ENCODE measurements around the gene SVIL. TPM values are rescaled to one million over a fixed set of nuclear protein-coding genes. Genes with fewer than 3 reads are reported as not detected.

The SVIL gene
- polyA plus RNA-seq, 6 donors from 2014 or later: 0.35 to 3.9 (median 1.6) TPM; not detected in 3

- no peak for DNase-seq
- Mint-ChIP-seq H3K4me3 (no peak overlapping the region), H3K9me3 (peaks cover 0 to 8% (median 0%) of the 10 kb centered on the region in 7 donors), H3K27ac (no peak overlapping the region), H3K4me1 (no peaks in the 10 kb centered on the region), H3K36me3 (no peaks in the 10 kb centered on the region), H3K27me3 (no peaks in the 10 kb centered on the region)
- no peak for ATAC-seq (ENCODE audit: low read depth in 2 of 2)
These were observed 31.4 kb upstream of the SVIL start for GRCh38 chr10:29666201-29666600.

GRCh38 chr10:29663718-29664117 is 28.9 kb upstream of the SVIL start:
- no peaks in the 10 kb centered on the region for H3K36me3 Mint-ChIP-seq
- no peaks in the 10 kb centered on the region for H3K27me3 Mint-ChIP-seq
- no peak overlapping the region for H3K27ac Mint-ChIP-seq
- H3K4me3 Mint-ChIP-seq: no peak overlapping the region
- H3K4me1 Mint-ChIP-seq: peaks cover 5 to 8% (median 7%) of the 10 kb centered on the region in 3 donors
- DNase-seq (no peak), ATAC-seq (ENCODE audit: low read depth in 2 of 2) (no peak)
- peaks cover 0 to under 1% (median 0%) of the 10 kb centered on the region in 7 donors for H3K9me3 Mint-ChIP-seq

- Mint-ChIP-seq H3K9me3 (peaks cover 2 to 25% (median 10%) of the 10 kb centered on the region in 7 donors), H3K4me3 (peak overlapping the region in 2 of 8 donors; percentile 24 to 25), H3K36me3 (no peaks in the 10 kb centered on the region), H3K27ac (peak overlapping the region in 2 of 6 donors; percentile 66 to 67), H3K27me3 (no peaks in the 10 kb centered on the region), H3K4me1 (peaks cover 5 to 13% (median 7%) of the 10 kb centered on the region in 3 donors)
- ATAC-seq (ENCODE audit: low read depth in 2 of 2) (peak; percentile 16 to 79), DNase-seq (no peak)
These were observed 24.5 kb upstream of the SVIL start for GRCh38 chr10:29658984-29659965.

- ATAC-seq (ENCODE audit: low read depth in 2 of 2) (no peak), DNase-seq (no peak)
- H3K4me3 Mint-ChIP-seq: no peak overlapping the region
- no peak overlapping the region for H3K27ac Mint-ChIP-seq
- peaks cover 2 to 26% (median 10%) of the 10 kb centered on the region in 7 donors for H3K9me3 Mint-ChIP-seq
- peaks cover 5 to 13% (median 7%) of the 10 kb centered on the region in 3 donors for H3K4me1 Mint-ChIP-seq
- H3K36me3 Mint-ChIP-seq: no peaks in the 10 kb centered on the region
- no peaks in the 10 kb centered on the region for H3K27me3 Mint-ChIP-seq
These were observed 23.0 kb upstream of the SVIL start for GRCh38 chr10:29657719-29658274.

- Mint-ChIP-seq H3K27ac (no peak overlapping the region), H3K36me3 (no peaks in the 10 kb centered on the region), H3K4me1 (peaks cover 5 to 13% (median 7%) of the 10 kb centered on the region in 3 donors), H3K27me3 (no peaks in the 10 kb centered on the region), H3K4me3 (no peak overlapping the region), H3K9me3 (peaks cover 2 to 26% (median 13%) of the 10 kb centered on the region in 7 donors)
- no peak for ATAC-seq (ENCODE audit: low read depth in 2 of 2)
- no peak for DNase-seq
These were observed 21.8 kb upstream of the SVIL start for GRCh38 chr10:29656451-29656992.

GRCh38 chr10:29652192-29652591 is 17.4 kb upstream of the SVIL start:
- no peak for ATAC-seq (ENCODE audit: low read depth in 2 of 2)
- DNase-seq: no peak
- Mint-ChIP-seq H3K36me3 (no peaks in the 10 kb centered on the region), H3K4me3 (no peak overlapping the region), H3K27me3 (no peaks in the 10 kb centered on the region), H3K27ac (no peak overlapping the region), H3K9me3 (peaks cover under 1 to 22% (median 6%) of the 10 kb centered on the region in 7 donors), H3K4me1 (peaks cover 8 to 13% (median 10%) of the 10 kb centered on the region in 3 donors)

- Mint-ChIP-seq H3K9me3 (peaks cover 0 to 19% (median 3%) of the 10 kb centered on the region in 7 donors), H3K27me3 (no peaks in the 10 kb centered on the region), H3K4me3 (no peak overlapping the region), H3K27ac (peak overlapping the region in 1 of 6 donors; percentile 47), H3K4me1 (peaks cover 10 to 17% (median 14%) of the 10 kb centered on the region in 3 donors), H3K36me3 (no peaks in the 10 kb centered on the region)
- ATAC-seq (ENCODE audit: low read depth in 2 of 2) (no peak), DNase-seq (no peak)
These were observed 17.0 kb upstream of the SVIL start for GRCh38 chr10:29651767-29652166.

- Mint-ChIP-seq H3K9me3 (peaks cover 0 to 11% (median 0%) of the 10 kb centered on the region in 7 donors), H3K27ac (peak overlapping the region in 1 of 6 donors; percentile 39), H3K27me3 (no peaks in the 10 kb centered on the region), H3K36me3 (no peaks in the 10 kb centered on the region), H3K4me3 (no peak overlapping the region), H3K4me1 (peaks cover 14 to 24% (median 20%) of the 10 kb centered on the region in 3 donors)
- no peak for ATAC-seq (ENCODE audit: low read depth in 2 of 2)
- no peak for DNase-seq
These were observed 15.8 kb upstream of the SVIL start for GRCh38 chr10:29650552-29650944.

GRCh38 chr10:29649561-29650551 is 15.1 kb upstream of the SVIL start:
- H3K9me3 Mint-ChIP-seq: peaks cover 0 to 7% (median 0%) of the 10 kb centered on the region in 7 donors
- no peak overlapping the region for H3K4me3 Mint-ChIP-seq
- no peaks in the 10 kb centered on the region for H3K27me3 Mint-ChIP-seq
- ATAC-seq (ENCODE audit: low read depth in 2 of 2) (no peak), DNase-seq (no peak)
- H3K27ac Mint-ChIP-seq: no peak overlapping the region
- H3K36me3 Mint-ChIP-seq: no peaks in the 10 kb centered on the region
- H3K4me1 Mint-ChIP-seq: peaks cover 14 to 26% (median 24%) of the 10 kb centered on the region in 3 donors

- H3K4me1 Mint-ChIP-seq: peaks cover 14 to 26% (median 24%) of the 10 kb centered on the region in 3 donors
- no peak for DNase-seq
- peak overlapping the region in 1 of 8 donors; percentile 35 for H3K4me3 Mint-ChIP-seq
- peak overlapping the region in 2 of 6 donors; percentile 12 to 72 for H3K27ac Mint-ChIP-seq
- H3K36me3 Mint-ChIP-seq: no peaks in the 10 kb centered on the region
- ATAC-seq (ENCODE audit: low read depth in 2 of 2): no peak
- H3K9me3 Mint-ChIP-seq: peaks cover 0 to 3% (median 0%) of the 10 kb centered on the region in 7 donors
- H3K27me3 Mint-ChIP-seq: no peaks in the 10 kb centered on the region
These were observed 14.2 kb upstream of the SVIL start for GRCh38 chr10:29648983-29649268.

- H3K9me3 Mint-ChIP-seq: peaks cover 0 to 3% (median 0%) of the 10 kb centered on the region in 7 donors
- peak overlapping the region in 4 of 6 donors; percentile 12 to 78 (median 38) for H3K27ac Mint-ChIP-seq
- DNase-seq (no peak), ATAC-seq (ENCODE audit: low read depth in 2 of 2) (no peak)
- H3K27me3 Mint-ChIP-seq: no peaks in the 10 kb centered on the region
- H3K4me3 Mint-ChIP-seq: peak overlapping the region in 6 of 8 donors; percentile 15 to 57 (median 41)
- no peaks in the 10 kb centered on the region for H3K36me3 Mint-ChIP-seq
- peaks cover 14 to 26% (median 24%) of the 10 kb centered on the region in 3 donors for H3K4me1 Mint-ChIP-seq
These were observed 13.6 kb upstream of the SVIL start for GRCh38 chr10:29648114-29648982.

- Mint-ChIP-seq H3K4me1 (peaks cover 14 to 26% (median 24%) of the 10 kb centered on the region in 3 donors), H3K4me3 (peak overlapping the region in 7 of 8 donors; percentile 8 to 59 (median 31)), H3K27me3 (no peaks in the 10 kb centered on the region), H3K36me3 (no peaks in the 10 kb centered on the region), H3K27ac (peak overlapping the region in 3 of 6 donors; percentile 49 to 81 (median 78)), H3K9me3 (peaks cover 0 to 3% (median 0%) of the 10 kb centered on the region in 7 donors)
- ATAC-seq (ENCODE audit: low read depth in 2 of 2) (peak in 1 of 2 donors; percentile 86), DNase-seq (no peak)
These were observed 12.7 kb upstream of the SVIL start for GRCh38 chr10:29647478-29647877.

Measured in naive B cell (primary cell).